Measurements from ENCODE around the gene NMT2. TPM values are rescaled to one million over a fixed set of nuclear protein-coding genes. Genes with fewer than 3 reads are reported as not detected.

The NMT2 gene
- total RNA-seq, 1 donor from 2014 or later: 25.4 TPM

- Mint-ChIP-seq H3K27me3 (ENCODE audit: insufficient read depth, low read depth) (peaks cover 7% of the 10 kb centered on the region), H3K9me3 (peaks cover 7% of the 10 kb centered on the region), H3K4me1 (no peaks in the 10 kb centered on the region), H3K36me3 (peaks cover 2% of the 10 kb centered on the region), H3K4me3 (no peak overlapping the region), H3K27ac (no peak overlapping the region)
- Histone ChIP-seq H3K36me3 (no peaks in the 10 kb centered on the region), H3K79me2 (ENCODE audit: low read depth) (no peaks in the 10 kb centered on the region), H3K4me3 (no peak overlapping the region), H3K9me3 (ENCODE audit: low read depth) (no peaks in the 10 kb centered on the region), H3F3A (ENCODE audit: low read depth) (no peaks in the 10 kb centered on the region), H3K4me1 (no peaks in the 10 kb centered on the region), H2AFZ (replicated peaks) (no peak overlapping the region), H3K9ac (no peak overlapping the region), H3K27me3 (no peaks in the 10 kb centered on the region), H3K4me2 (no peak overlapping the region), H4K20me1 (ENCODE audit: low read depth) (no peaks in the 10 kb centered on the region), H3K27ac (no peak overlapping the region)
- no peak for DNase-seq (ENCODE audit: low spot score)
- no peak for TF ChIP-seq CTCF (IDR thresholded peaks at IDR 0.05)
- no peak for TF ChIP-seq EZH2 (IDR thresholded peaks at IDR 0.05)
- no peak for TF ChIP-seq EZH2phosphoT487 (IDR thresholded peaks at IDR 0.05)
These were observed 13.2 kb upstream of the NMT2 start for GRCh38 chr10:15181576-15182156.

- Mint-ChIP-seq H3K27me3 (ENCODE audit: insufficient read depth, low read depth) (peaks cover 5% of the 10 kb centered on the region), H3K36me3 (peaks cover 2% of the 10 kb centered on the region), H3K9me3 (peaks cover 6% of the 10 kb centered on the region), H3K4me3 (no peak overlapping the region), H3K27ac (no peak overlapping the region), H3K4me1 (no peaks in the 10 kb centered on the region)
- H3K36me3 ChIP-seq: no peaks in the 10 kb centered on the region
- TF ChIP-seq EZH2phosphoT487 (IDR thresholded peaks at IDR 0.05) (no peak), CTCF (IDR thresholded peaks at IDR 0.05) (no peak), EZH2 (IDR thresholded peaks at IDR 0.05) (no peak)
- no peak for DNase-seq (ENCODE audit: low spot score)
- H3K9me3 ChIP-seq (ENCODE audit: low read depth): no peaks in the 10 kb centered on the region
- no peak overlapping the region for H3K4me3 ChIP-seq
- H3K79me2 ChIP-seq (ENCODE audit: low read depth): no peaks in the 10 kb centered on the region
- H3K27ac ChIP-seq: no peak overlapping the region
- no peak overlapping the region for H3K4me2 ChIP-seq
- no peak overlapping the region for H2AFZ ChIP-seq (replicated peaks)
- H3K4me1 ChIP-seq: no peaks in the 10 kb centered on the region
- no peaks in the 10 kb centered on the region for H4K20me1 ChIP-seq (ENCODE audit: low read depth)
- no peaks in the 10 kb centered on the region for H3F3A ChIP-seq (ENCODE audit: low read depth)
- H3K9ac ChIP-seq: no peak overlapping the region
- no peaks in the 10 kb centered on the region for H3K27me3 ChIP-seq
These were observed 12.2 kb upstream of the NMT2 start for GRCh38 chr10:15180736-15181135.

DNA sequence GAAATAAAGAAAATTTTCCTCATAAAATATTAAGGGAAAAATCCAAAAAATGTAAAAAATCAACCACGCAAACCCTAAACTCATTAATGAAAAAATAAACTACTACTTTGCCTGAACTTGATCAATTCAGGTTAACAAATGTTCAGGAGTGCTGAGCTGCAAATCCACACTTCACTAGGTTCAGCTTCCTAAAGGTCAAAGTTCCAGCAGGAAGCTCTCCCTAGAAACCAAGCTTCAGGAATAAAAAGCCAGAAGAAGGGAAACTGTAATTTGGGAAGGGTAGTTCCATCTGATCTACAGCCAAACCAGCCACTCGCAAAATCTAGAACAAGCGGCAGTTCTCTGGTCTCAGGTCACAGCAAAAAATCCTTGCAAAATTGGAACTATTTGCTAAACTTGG is 7.8 kb upstream of the NMT2 start:
- H3K27ac ChIP-seq: no peak overlapping the region
- no peaks in the 10 kb centered on the region for H4K20me1 ChIP-seq (ENCODE audit: low read depth)
- no peaks in the 10 kb centered on the region for H3K9me3 Mint-ChIP-seq
- H3K9ac ChIP-seq: no peak overlapping the region
- no peaks in the 10 kb centered on the region for H3K27me3 ChIP-seq
- H3K4me3 ChIP-seq: no peak overlapping the region
- no peaks in the 10 kb centered on the region for H3K9me3 ChIP-seq (ENCODE audit: low read depth)
- H3K79me2 ChIP-seq (ENCODE audit: low read depth): no peaks in the 10 kb centered on the region
- H3K4me1 ChIP-seq: no peaks in the 10 kb centered on the region
- H3K36me3 Mint-ChIP-seq: no peaks in the 10 kb centered on the region
- H3K27me3 Mint-ChIP-seq (ENCODE audit: insufficient read depth, low read depth): peaks cover 8% of the 10 kb centered on the region
- H3F3A ChIP-seq (ENCODE audit: low read depth): no peaks in the 10 kb centered on the region
- no peak overlapping the region for H3K4me3 Mint-ChIP-seq
- H3K36me3 ChIP-seq: no peaks in the 10 kb centered on the region
- H2AFZ ChIP-seq (replicated peaks): no peak overlapping the region
- no peak overlapping the region for H3K4me2 ChIP-seq
- no peaks in the 10 kb centered on the region for H3K4me1 Mint-ChIP-seq
- no peak overlapping the region for H3K27ac Mint-ChIP-seq
- DNase-seq (ENCODE audit: low spot score): no peak
- TF ChIP-seq CTCF (IDR thresholded peaks at IDR 0.05) (no peak), EZH2phosphoT487 (IDR thresholded peaks at IDR 0.05) (no peak), EZH2 (IDR thresholded peaks at IDR 0.05) (no peak)
